GM08714 (cell line): Measurements from ENCODE around the gene OSBPL2.
A peak's percentile ranks its signal among the peaks of the same experiment; 100 is the strongest.

Experiments
- H3K4me3 ChIP-seq: fragments of 200-500 bp; sonication (Bioruptor generic); 2 replicates; pipeline ENCODE4 v1.5.1; 2014; ENCODE audit warnings: mild to moderate bottlenecking, low read length, inconsistent platforms
- ZNF274 ChIP-seq: IDR thresholded peaks from 2 replicates; pipeline ENCODE4 v1.6.1; 2012; ENCODE audit warnings: mild to moderate bottlenecking, low read depth, low read length

The OSBPL2 gene

DNA sequence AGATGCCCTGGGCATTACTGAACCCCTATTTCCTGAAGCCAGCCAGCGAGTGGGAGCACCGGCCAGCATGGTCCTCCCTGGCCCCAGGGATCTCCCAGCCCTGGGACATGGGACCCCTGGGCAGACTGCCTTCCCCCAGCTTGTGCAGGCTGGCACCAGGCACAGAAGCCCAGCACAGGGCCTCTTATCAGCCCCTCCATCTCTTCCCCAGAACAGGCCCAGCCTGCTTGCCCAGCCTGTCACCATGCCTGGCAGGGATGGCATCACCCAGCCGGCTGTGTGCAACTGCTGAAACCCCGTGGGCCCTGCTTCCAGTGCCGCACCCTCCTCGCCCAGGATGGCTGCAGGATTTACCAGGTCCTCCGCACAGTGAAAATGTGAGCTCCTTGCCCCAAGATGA lies 6.1 kb upstream of the OSBPL2 start:
- H3K4me3 ChIP-seq = no peak overlapping the region
- TF ChIP-seq ZNF274 = no peak

DNA sequence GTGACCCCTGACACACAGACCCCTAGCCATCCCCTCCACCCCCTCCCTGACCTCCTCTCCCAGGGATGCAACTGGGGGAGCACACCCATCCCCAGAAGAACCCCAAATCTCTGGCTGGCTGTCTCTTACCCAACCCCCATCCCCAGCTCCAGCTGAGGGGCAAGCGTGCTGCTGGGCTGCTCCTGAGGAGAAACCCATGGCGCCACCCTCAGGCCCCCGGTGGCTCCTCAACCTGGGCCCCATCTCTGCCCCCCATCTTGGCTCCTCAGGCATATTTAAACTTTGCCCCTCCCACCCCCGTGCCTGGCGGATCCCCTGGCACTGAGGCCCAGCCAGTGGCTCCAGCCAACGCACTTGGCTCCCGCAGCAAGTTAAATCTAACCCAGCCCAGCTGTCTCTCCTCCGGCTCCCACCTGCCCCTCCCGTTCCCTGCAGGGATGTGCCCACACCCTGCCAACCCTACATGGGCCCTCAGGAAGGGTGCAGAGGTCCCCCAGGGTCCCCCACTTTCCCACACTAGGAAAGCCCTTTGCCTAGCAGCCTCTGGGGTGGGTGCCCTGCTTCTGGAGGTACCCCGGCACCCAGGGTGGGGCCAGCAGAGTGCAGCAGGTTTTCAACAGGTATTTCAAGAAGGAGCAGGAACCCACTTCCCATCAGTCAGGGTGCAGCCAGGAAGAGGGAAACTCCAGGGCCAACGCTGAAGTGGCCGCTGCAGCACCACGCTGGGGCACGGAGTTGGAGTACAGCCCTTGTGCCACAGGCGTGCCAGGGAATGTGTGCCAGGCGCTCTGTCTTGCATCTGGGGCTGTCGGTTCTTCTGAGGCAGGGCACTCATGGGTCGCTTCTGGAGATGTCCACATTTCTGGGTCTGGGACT lies 5.3 kb upstream of the OSBPL2 start:
- no peak for TF ChIP-seq ZNF274
- no peak overlapping the region for H3K4me3 ChIP-seq

DNA sequence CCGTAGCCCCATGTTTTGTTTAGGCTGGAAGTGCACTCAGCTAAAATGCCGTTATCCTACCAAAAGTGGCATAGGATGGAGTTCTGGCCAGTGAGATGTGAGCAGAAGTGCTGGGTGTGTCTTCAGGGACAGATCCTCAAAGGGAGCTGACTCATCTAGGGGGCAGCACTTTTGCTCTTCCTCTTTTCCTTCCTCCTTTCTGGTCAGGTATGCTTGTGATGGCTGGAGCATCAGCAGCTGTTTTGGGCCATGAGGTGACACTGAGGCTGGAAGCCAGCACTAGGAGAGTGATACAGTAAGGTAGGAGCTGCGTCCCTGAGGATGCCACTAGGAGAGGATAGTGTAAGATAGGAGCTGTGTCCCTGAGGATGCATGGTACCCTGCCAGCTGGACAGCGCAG lies 4.6 kb upstream of the OSBPL2 start:
- no peak overlapping the region for H3K4me3 ChIP-seq
- no peak for TF ChIP-seq ZNF274

DNA sequence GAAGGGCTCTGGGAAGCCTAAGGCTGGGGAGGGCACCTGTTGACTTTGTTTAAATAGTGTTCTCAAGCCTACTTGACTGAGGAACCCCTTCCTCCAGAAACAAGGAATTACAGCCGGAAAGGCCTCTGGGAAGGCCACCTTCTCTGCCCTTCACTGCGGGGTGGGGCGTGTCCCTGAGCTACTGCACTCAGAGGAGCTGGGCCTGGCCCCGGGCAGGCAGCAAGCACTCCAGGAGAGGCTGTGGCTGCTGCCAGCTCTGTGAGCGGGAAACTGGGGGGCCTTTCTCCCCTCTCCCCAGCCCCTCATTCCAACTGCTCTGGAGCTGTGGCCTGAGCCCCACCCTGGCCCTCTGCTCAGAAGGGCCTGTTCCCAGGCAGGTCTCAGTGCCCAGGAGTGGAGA lies 4.0 kb upstream of the OSBPL2 start:
- no peak for TF ChIP-seq ZNF274
- no peak overlapping the region for H3K4me3 ChIP-seq

DNA sequence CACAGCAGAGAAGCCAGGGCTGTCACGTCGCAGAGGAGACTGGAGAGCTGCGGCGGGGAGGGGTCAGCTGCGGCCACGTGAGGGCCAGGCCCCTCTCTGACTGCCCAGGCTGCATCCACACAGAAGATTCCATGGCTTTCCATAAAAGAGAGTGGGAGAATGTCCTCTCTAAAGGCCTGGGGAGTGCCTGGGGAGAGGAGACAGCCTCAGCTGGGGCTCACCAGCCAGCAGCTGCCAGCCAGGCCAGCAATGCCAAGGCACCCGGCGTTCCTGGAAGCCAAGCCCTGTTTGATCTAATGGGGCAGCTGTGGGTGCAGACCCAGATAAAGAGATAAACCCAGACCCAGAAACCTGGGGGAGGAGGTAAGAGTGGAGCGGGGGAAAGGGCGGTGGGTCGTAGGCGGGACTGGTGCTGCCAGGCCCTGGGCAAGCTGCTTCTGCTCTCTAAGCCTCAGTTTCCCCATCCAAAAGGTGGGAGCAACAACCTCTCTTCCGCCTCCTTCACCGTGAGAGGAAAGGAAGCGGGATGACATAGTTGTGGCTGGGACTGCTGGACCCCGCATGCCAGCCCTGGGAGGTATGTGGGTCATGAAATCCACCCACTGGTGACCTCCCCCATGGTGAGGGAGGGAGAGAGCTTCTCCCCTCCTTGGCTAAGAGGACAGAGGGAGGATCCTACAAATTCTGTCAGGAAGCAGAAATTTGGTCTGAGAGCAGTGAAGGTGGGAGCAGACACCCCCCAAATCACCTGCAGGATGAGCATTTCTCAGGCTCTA lies 3.1 kb upstream of the OSBPL2 start:
- TF ChIP-seq ZNF274 = no peak
- no peak overlapping the region for H3K4me3 ChIP-seq

DNA sequence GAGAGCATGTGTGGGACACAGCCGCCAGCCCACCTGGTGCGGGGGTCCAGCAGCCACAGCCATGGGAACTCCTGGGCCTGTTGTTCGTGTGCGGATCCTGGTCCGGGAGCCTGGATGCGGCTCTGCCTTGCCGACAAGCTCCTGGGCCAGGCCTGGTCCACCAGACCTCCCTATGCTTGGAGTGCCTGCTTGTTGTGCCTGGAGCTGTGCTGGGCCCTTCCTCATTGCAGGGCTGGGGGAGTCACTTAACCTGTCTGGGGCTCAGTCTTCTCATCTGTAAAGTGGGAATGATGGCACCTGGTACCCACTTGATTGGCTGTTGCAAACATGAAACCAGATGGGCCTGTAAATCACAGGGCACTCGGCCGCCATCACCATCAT lies 2.6 kb upstream of the OSBPL2 start:
- TF ChIP-seq ZNF274 = no peak
- no peak overlapping the region for H3K4me3 ChIP-seq

DNA sequence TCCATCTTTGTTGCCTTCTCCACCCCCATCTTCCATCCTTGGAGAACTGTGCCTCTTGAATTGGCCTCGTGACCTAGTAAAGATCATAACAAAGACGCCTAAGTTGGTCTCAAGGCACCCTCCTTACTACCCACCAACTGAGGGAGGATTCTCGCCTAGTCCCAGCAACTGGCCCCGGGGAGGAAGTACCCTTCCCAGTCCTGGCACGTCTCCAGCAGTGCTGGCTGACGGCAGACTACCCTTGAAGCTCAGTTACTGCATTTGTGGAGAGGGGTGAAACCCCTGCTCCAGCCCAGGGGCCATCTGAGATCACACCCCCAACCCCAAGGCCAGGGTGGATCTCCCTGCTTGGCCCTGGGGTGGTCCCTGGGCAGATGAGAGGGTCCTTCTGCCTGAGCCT lies 2.1 kb upstream of the OSBPL2 start:
- TF ChIP-seq ZNF274 = no peak
- H3K4me3 ChIP-seq = no peak overlapping the region

DNA sequence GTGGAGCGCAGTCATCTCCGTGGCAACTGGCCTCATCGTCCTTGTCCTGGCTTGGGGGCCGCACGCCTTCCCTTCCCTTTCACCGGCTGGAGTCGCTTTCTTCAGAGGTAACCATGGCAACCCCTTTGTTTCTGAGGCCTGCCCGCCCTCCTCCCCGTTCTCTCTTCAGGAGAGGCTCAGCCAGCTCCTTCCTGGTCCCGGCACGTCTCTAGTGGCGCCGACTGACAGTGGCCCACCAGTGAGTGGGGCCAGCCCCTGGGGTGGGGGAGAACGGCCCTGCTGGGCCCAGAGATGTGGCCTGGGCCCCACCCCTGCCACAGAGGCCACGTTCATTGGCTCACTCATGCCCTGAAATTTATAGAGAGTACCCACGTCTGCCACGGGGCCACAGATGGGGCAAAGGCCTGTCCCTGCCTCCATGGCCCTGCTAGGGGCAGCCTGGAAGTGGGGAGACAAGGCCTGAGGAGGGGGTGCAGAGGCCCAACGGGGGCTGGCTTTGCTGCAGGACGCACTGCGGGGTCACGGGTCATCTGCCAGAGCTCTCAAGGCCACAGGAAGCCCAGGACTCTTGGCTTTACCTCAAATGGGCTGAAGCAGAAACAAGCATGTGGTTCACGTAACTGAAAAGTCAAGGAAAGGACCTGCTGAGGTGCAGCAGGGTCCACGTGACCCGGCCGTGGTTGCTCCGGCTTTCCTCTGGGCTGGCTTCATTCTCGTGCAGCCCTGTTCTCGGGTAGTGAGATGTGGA lies 1.4 kb upstream of the OSBPL2 start:
- TF ChIP-seq ZNF274 = no peak
- no peak overlapping the region for H3K4me3 ChIP-seq

DNA sequence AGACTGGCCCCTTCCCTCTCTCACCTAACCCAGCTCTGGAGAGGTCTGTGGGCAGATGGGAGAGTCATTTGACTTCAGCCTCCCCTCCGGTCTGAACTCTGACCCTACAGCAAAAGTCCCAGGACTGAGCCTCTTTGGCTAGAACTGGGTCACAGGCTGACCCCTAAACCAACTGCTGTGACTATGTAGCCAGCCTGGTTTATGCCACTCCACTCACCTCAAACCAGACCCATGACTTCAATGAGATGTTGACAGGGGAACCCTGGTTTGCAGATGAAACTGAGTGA lies 864 bp upstream of the OSBPL2 start:
- H3K4me3 ChIP-seq = no peak overlapping the region; the same call in 1 of the 2 replicates
- no peak for TF ChIP-seq ZNF274

DNA sequence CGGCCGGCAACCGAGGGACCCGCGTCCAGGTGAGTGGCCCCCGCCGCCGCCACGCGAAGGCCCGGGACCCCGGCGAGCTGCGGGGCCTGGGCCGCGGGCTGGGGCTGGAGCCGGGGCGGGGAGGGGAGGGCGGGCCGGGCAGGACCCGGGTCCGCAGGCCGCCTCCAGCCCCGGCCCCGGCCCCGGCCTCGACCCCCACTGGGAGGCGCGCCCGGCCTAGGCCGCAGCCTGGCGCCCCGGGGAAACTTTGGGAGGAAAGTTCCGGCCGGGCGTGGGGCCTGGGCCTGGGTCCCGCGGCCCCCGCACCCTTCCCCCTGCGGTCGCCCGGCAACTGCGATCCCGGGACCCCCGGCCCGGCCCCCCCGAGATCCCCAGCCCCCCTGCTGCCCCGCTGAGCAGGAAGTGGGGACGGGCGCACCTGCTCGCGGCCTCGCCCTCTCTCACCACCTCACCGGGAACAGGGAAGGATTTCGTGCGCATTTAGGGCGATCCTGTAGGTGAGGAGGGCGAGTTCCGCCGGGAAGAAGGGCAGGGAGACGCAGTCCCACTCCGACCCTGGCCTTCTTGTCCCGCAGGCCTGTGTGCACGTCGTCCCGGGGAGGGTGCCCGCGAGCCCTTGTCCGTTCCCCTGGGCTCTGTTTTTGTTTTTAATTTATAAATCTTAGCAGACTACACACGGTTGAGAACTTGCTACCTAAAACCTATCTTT lies 402 bp downstream of the OSBPL2 start:
- peak overlapping the region; percentile 74 for H3K4me3 ChIP-seq
- no peak for TF ChIP-seq ZNF274

DNA sequence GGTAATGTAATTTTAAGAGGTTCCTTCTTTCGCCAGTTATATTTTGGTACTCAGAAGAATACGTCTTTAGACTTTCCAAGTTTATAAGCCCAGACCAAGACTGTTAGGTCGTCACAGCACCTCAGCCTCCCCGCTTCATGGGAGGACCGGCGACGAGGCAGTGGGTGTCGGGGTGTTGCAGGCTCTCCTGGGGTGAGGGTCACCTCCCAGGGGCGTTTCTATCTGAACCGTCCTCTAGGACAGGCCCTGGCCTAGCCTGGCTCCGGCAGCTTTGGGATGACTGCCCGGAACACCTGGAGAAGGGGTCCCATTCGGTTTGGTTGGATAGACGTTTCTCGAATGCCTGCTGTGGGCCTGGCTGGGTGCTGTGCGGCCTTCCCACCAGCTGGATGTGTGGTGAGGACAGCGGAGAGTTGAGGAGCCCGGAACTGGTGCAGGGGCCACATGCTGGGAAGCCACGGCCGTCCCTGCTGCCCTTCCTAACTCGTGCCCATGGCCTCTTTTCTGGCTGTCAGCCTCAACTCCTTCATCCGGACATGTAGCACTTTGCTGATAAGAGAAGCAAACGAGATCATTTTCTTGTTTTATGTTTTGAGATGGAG lies 1.1 kb downstream of the OSBPL2 start:
- no peak for TF ChIP-seq ZNF274
- H3K4me3 ChIP-seq = peak overlapping the region; percentile 74

DNA sequence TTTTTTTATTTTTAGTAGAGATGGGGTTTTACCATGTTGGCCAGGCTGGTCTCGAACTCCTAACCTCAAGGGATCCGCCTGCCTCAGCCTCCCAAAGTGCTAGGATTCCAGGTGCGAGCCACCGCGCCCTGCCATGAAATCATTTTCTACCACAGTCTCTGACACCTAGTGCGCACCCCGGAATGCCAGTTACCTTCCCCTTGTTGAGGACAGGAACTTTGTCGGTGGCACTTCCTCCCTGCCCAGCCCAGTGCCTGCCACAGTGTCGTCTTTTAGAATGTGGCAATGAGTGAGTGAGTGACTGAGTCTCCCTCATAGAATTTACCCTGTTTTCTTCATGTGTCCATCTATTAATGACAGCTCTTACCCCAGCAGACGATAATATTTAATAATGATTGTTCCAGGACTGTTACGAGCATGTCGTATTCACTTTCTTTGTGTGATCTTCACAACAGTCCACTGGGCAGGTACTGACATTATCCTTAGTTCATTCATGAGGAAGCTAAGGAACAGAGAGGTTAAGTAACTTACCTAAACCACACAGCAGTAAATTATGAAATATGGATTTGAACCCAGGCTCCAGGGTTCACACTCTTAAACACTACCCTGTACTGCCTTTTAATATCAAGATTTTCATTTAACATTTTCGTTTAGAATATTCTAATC lies 1.8 kb downstream of the OSBPL2 start:
- H3K4me3 ChIP-seq = no peak overlapping the region
- no peak for TF ChIP-seq ZNF274

DNA sequence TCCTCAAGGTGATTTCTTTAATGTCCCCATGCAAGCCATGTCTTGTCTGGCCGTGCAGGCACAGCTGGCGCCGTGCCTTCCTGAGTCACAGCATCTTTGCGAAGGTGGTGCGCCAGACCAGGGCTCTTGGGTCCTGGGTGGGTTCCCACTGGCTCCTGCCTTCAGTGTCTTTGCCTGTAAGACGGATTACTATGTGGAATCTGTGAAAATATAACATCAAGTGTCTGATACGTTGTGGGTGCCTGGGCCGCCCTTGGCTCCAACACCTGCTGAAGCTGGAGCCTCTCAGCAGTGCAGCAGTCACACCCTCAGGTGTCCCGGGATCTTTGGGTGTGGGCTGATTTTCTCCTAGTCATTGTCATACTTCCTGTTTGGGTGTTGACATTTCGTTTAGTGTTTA lies 3.2 kb downstream of the OSBPL2 start:
- no peak for TF ChIP-seq ZNF274
- no peak overlapping the region for H3K4me3 ChIP-seq
